HEK293T (cell line): ENCODE data around the gene LYRM9.

Source experiments
- ARNT ChIP-seq: fragments of 450-650 bp; IDR thresholded peaks from 2 replicates; pipeline ENCODE4 v1.6.1; 2017; ENCODE audit warnings: mild to moderate bottlenecking
- BHLHE40 ChIP-seq: fragments of 450-650 bp; IDR thresholded peaks from 2 replicates; pipeline ENCODE4 v1.6.1; 2016; ENCODE audit warnings: mild to moderate bottlenecking, moderate library complexity, borderline replicate concordance
- CTBP1 ChIP-seq: fragments of 450-650 bp; IDR thresholded peaks from 2 replicates; pipeline ENCODE4 v1.6.1; 2016; ENCODE audit warnings: borderline replicate concordance
- ELF4 ChIP-seq: fragments of 450-650 bp; IDR thresholded peaks from 2 replicates; pipeline ENCODE4 v1.6.1; 2017; ENCODE audit warnings: antibody characterized with exemption
- FOXA1 ChIP-seq: fragments of 450-650 bp; IDR thresholded peaks from 2 replicates; pipeline ENCODE4 v1.6.1; 2016; ENCODE audit warnings: mild to moderate bottlenecking
- FOXK2 ChIP-seq: fragments of 450-650 bp; IDR thresholded peaks from 2 replicates; pipeline ENCODE4 v1.6.1; 2016; ENCODE audit warnings: mild to moderate bottlenecking
- FOXM1 ChIP-seq: fragments of 450-650 bp; IDR thresholded peaks from 2 replicates; pipeline ENCODE4 v1.6.1; 2017; ENCODE audit warnings: mild to moderate bottlenecking, borderline replicate concordance
- HDGF ChIP-seq: fragments of 450-650 bp; IDR thresholded peaks from 2 replicates; pipeline ENCODE4 v1.6.1; 2017; ENCODE audit warnings: antibody characterized with exemption, borderline replicate concordance
- NFRKB ChIP-seq: fragments of 450-650 bp; IDR thresholded peaks from 2 replicates; pipeline ENCODE4 v1.6.1; 2016; ENCODE audit warnings: mild to moderate bottlenecking, moderate library complexity
- SP1 ChIP-seq: fragments of 450-650 bp; IDR thresholded peaks from 2 replicates; pipeline ENCODE4 v1.6.1; 2017
- SUZ12 ChIP-seq: fragments of 450-650 bp; IDR thresholded peaks from 2 replicates; pipeline ENCODE4 v1.6.1; 2016; ENCODE audit warnings: mild to moderate bottlenecking
- TARDBP ChIP-seq: fragments of 450-650 bp; IDR thresholded peaks from 2 replicates; pipeline ENCODE4 v1.6.1; 2016
- ZNF384 ChIP-seq: fragments of 450-650 bp; IDR thresholded peaks from 2 replicates; pipeline ENCODE4 v1.6.1; 2016

- TF ChIP-seq ELF4: no peak
- TF ChIP-seq BHLHE40: no peak
- no peak for TF ChIP-seq SP1
- TF ChIP-seq FOXM1: no peak
- no peak for TF ChIP-seq SUZ12
- TF ChIP-seq NFRKB: no peak
- TF ChIP-seq TARDBP: no peak
- no peak for TF ChIP-seq HDGF
- no peak for TF ChIP-seq ARNT
- no peak for TF ChIP-seq FOXA1
- no peak for TF ChIP-seq ZNF384
- TF ChIP-seq CTBP1: no peak
- no peak for TF ChIP-seq FOXK2
Observed at GRCh38 chr17:27888945-27889344, 4.2 kb downstream of the LYRM9 start.
